Gastroesophageal sphincter (tissue), 4 donors: ENCODE results near the gene OR4C3. TPM values are rescaled to one million over a fixed set of nuclear protein-coding genes. Genes with fewer than 3 reads are reported as not detected.
"Not testable (repeated sequence)": the region's sequence is repeated elsewhere in the genome, so short reads cannot be mapped to it uniquely, and the experiment has no call there.

Experiments used
- ATAC-seq: fragments of 150-250 bp; one replicate; pipeline ENCODE4 v1.9.1; 2016; ENCODE audit warnings: mild to moderate bottlenecking, moderate library complexity
- H3K27ac ChIP-seq, 4 donors: fragments of 200-600 bp; sonication (generic) in 3 of 4; 1 replicate in 3 of 4; 2 replicates in 1 of 4; pipeline ENCODE4 v1.5.1; 2016 to 2019
- H3K27me3 ChIP-seq: fragments of 200-600 bp; sonication (generic); one replicate; pipeline ENCODE4 v1.5.1; 2019
- H3K36me3 ChIP-seq, 2 donors: fragments of 200-600 bp; sonication (generic); one replicate each; pipeline ENCODE4 v1.5.1; 2019; ENCODE audit warnings: control low read depth in 1 of 2
- H3K4me1 ChIP-seq, 3 donors: fragments of 200-600 bp; sonication (generic); 1 replicate in 2 of 3; 2 replicates in 1 of 3; pipeline ENCODE4 v1.5.1; 2016 to 2019; ENCODE audit warnings: control low read depth in 2 of 3
- H3K4me3 ChIP-seq, 2 donors: fragments of 200-600 bp; sonication (generic); one replicate each; pipeline ENCODE4 v1.5.1; 2019; ENCODE audit warnings: mild to moderate bottlenecking in 1 of 2, moderate library complexity in 1 of 2
- H3K9me3 ChIP-seq, 3 donors: fragments of 200-600 bp; sonication (generic); one replicate each; pipeline ENCODE4 v1.5.1; 2017 to 2019; ENCODE audit warnings: control low read depth in 2 of 3
- CTCF ChIP-seq, 4 experiments: fragments of 200-600 bp in 2 of 4; fragments of 450-650 bp in 2 of 4; sonication (generic) in 1 of 4; IDR thresholded peaks; one replicate each; pipeline ENCODE4 v1.5.1; 2017 to 2019; ENCODE audit warnings: antibody characterized with exemption in 4 of 4, mild to moderate bottlenecking in 2 of 4, moderate library complexity in 2 of 4
- EP300 ChIP-seq: sonication (generic); formaldehyde crosslinking; IDR thresholded peaks from one replicate; pipeline ENCODE4 v1.6.1; 2017; ENCODE audit warnings: antibody characterized with exemption, mild to moderate bottlenecking
- POLR2A ChIP-seq, 2 donors: fragments of 450-650 bp; IDR thresholded peaks; one replicate each; pipeline ENCODE4 v1.6.1; 2017; ENCODE audit warnings: antibody characterized with exemption in 2 of 2, mild to moderate bottlenecking in 2 of 2, moderate library complexity in 1 of 2
- POLR2AphosphoS5 ChIP-seq: sonication (generic); formaldehyde crosslinking; IDR thresholded peaks from one replicate; pipeline ENCODE4 v1.6.1; 2017; ENCODE audit warnings: antibody characterized with exemption
- WGBS, 2 donors: methylation state at CpG; one replicate each; pipeline ENCODE4 v1.1.5; 2018; ENCODE audit warnings: low coverage in 1 of 2; 5-methylcytosine and 5-hydroxymethylcytosine counted together
- total RNA-seq, 4 donors: library from RNA; depleted of rRNA; stranded (reverse); fragments of >200 nt; gene quantifications; one replicate each; pipeline ENCODE4 v1.1.0, GENCODE V29; 2016

The OR4C3 gene
- not detected for total RNA-seq

- ATAC-seq, H3K36me3 ChIP-seq, H3K27ac ChIP-seq, H3K9me3 ChIP-seq, H3K4me3 ChIP-seq, H3K27me3 ChIP-seq, H3K4me1 ChIP-seq: not testable (repeated sequence)
Measured at GRCh38 chr11:48324620-48325019, at the start of gene OR4C3. Gene OR4C3 (plus strand): TSS chr11:48324920. CDS start chr11:48325022, 102 bp downstream.

- Histone ChIP-seq H3K27ac (no peak within 1 kb of the TSS), H3K9me3 (peaks cover 0 to under 1% (median 0%) of the 10 kb centered on the region in 3 donors), H3K27me3 (no peaks in the 10 kb centered on the region), H3K4me1 (no peaks in the 10 kb centered on the region), H3K36me3 (no peaks in the 10 kb centered on the region), H3K4me3 (no peak within 1 kb of the TSS)
- TF ChIP-seq CTCF (IDR thresholded peaks at IDR 0.05), result no peak
- WGBS, 2 donors, result 56 to 67% methylated on average over 1 of the region's 1 CpG
- ATAC-seq, result no peak
Measured at GRCh38 chr11:48305923-48306322, 18.8 kb upstream of the OR4C3 start, which contains the start of gene OR4S1. Gene OR4S1 (plus strand): TSS chr11:48306223. CDS start chr11:48306223, 0 bp downstream.

GRCh38 chr11:48307760-48308386 lies 16.8 kb upstream of the OR4C3 start:
- H3K4me1 ChIP-seq, result no peaks in the 10 kb centered on the region
- no peaks in the 10 kb centered on the region for H3K36me3 ChIP-seq
- TF ChIP-seq CTCF (IDR thresholded peaks at IDR 0.05), result peak; percentile 12 to 63 (median 14)
- no peak for TF ChIP-seq POLR2AphosphoS5
- WGBS, 2 donors, result 19 to 22% methylated on average over 5 of the region's 5 CpGs
- no peak for ATAC-seq
- H3K27ac ChIP-seq, result no peak overlapping the region
- peaks cover 0 to 5% (median 0%) of the 10 kb centered on the region in 3 donors for H3K9me3 ChIP-seq
- no peaks in the 10 kb centered on the region for H3K27me3 ChIP-seq
- H3K4me3 ChIP-seq, result no peak overlapping the region

GRCh38 chr11:48313590-48313989 lies 11.1 kb upstream of the OR4C3 start:
- H3K27me3 ChIP-seq, ATAC-seq, H3K4me1 ChIP-seq, H3K36me3 ChIP-seq, H3K4me3 ChIP-seq, H3K27ac ChIP-seq: not testable (repeated sequence)
- peaks cover 0 to 16% (median 0%) of the 10 kb centered on the region in 3 donors for H3K9me3 ChIP-seq
- WGBS, 2 donors, result 20 to 31% methylated on average over 2 of the region's 2 CpGs

GRCh38 chr11:48319813-48320212 lies 4.9 kb upstream of the OR4C3 start:
- not testable (repeated sequence) for H3K36me3 ChIP-seq, H3K27ac ChIP-seq, H3K27me3 ChIP-seq, H3K9me3 ChIP-seq, H3K4me1 ChIP-seq, ATAC-seq, H3K4me3 ChIP-seq
- whole genome bisulfite sequencing, 2 donors, result 69 to 80% methylated on average over 2 of the region's 2 CpGs

- Histone ChIP-seq H3K4me1 (no peaks in the 10 kb centered on the region), H3K27ac (no peak overlapping the region), H3K4me3 (no peak overlapping the region), H3K36me3 (no peaks in the 10 kb centered on the region), H3K9me3 (peaks cover 0 to 8% (median 0%) of the 10 kb centered on the region in 3 donors), H3K27me3 (no peaks in the 10 kb centered on the region)
- TF ChIP-seq EP300, result no peak
- TF ChIP-seq POLR2A (IDR thresholded peaks at IDR 0.05), result no peak
- TF ChIP-seq POLR2AphosphoS5, result no peak
- TF ChIP-seq CTCF (IDR thresholded peaks at IDR 0.05), result no peak
- no peak for ATAC-seq
- WGBS, 2 donors, result 32 to 57% methylated on average over 1 to 2 of the region's 2 CpGs
Measured at GRCh38 chr11:48341466-48341865, 16.7 kb downstream of the OR4C3 start.

GRCh38 chr11:48342505-48342904 lies 17.8 kb downstream of the OR4C3 start:
- H3K9me3 ChIP-seq, result peaks cover 0 to 13% (median 0%) of the 10 kb centered on the region in 3 donors
- 21 to 53% methylated on average over 1 to 2 of the region's 2 CpGs for WGBS, 2 donors
- H3K4me3 ChIP-seq, H3K4me1 ChIP-seq, H3K36me3 ChIP-seq, H3K27ac ChIP-seq, H3K27me3 ChIP-seq, ATAC-seq: not testable (repeated sequence)

GRCh38 chr11:48346286-48346685 lies 21.6 kb downstream of the OR4C3 start:
- not testable (repeated sequence) for H3K27ac ChIP-seq, H3K4me3 ChIP-seq, H3K4me1 ChIP-seq, ATAC-seq, H3K27me3 ChIP-seq, H3K36me3 ChIP-seq
- H3K9me3 ChIP-seq, result peaks cover 0 to 13% (median 0%) of the 10 kb centered on the region in 3 donors
- 100% methylated on average over 1 of the region's 5 CpGs; no CpG with 5 or more reads in 1 of the 2 donors for WGBS, 2 donors
